ENCODE results near the gene KCTD17. TPM values are rescaled to one million over a fixed set of nuclear protein-coding genes. Genes with fewer than 3 reads are reported as not detected.

The KCTD17 gene
- total and polyA plus RNA-seq, 2 of the 13 experiments (the other 11 are each of a cell fraction or from before 2014, with no cell fraction given), result 5.3 to 11.7 TPM

- TF ChIP-seq ZNF407 (CRISPR knock-in tag; IDR thresholded peaks at IDR 0.05; ENCODE audit: not compliant biosample characterization) (no peak), ZNF605 (CRISPR knock-in tag; IDR thresholded peaks at IDR 0.05) (no peak)
Observed at GRCh38 chr22:37075046-37075445, 23.5 kb downstream of the KCTD17 start (continued).

GRCh38 chr22:37075822-37076433 lies 24.4 kb downstream of the KCTD17 start:
- Histone ChIP-seq H2AFZ (ENCODE audit: low read length) (no peak overlapping the region), H3K4me1 (ENCODE audit: insufficient read depth, low read length) (peaks cover 22% of the 10 kb centered on the region; the same call in 1 of the 2 replicates), H3K79me2 (ENCODE audit: insufficient read depth, low read length) (no peaks in the 10 kb centered on the region), H3K4me2 (ENCODE audit: low read depth, low read length) (no peak overlapping the region), H4K20me1 (ENCODE audit: insufficient read depth, low read length) (no peaks in the 10 kb centered on the region), H3K27ac (ENCODE audit: extremely low read length, insufficient read depth, low read length) (no peak overlapping the region), H3K4me3 (replicated peaks in 1 of 3; ENCODE audit: insufficient read depth in 1 of 3, low read depth in 2 of 3, low read length in 3 of 3) (no peak overlapping the region), H3K36me3 (replicated peaks in 1 of 2; ENCODE audit: control insufficient read depth in 1 of 2, insufficient read depth in 2 of 2, low read length in 2 of 2) (no peaks in the 10 kb centered on the region), H3K9ac (ENCODE audit: insufficient read depth, low read depth, low read length) (no peak overlapping the region), H3K27me3 (ENCODE audit: control insufficient read depth in 1 of 2, insufficient read depth in 2 of 2, low read length in 2 of 2) (no peaks in the 10 kb centered on the region; a peak in 1 of 5 replicates), H3K9me3 (ENCODE audit: low read length) (peaks cover 11% of the 10 kb centered on the region; the same call in 1 of the 2 replicates)
- no peak for DNase-seq (ENCODE audit: low spot score)
- CTCF ChIA-PET (ENCODE audit: low intra/inter-chr PET ratio, low total read pairs), result no interaction called here
- no TSS peak for BruUV-seq (replicated peaks)
- no peak for FAIRE-seq
- intact Hi-C loops (cut with micrococcal nuclease; ENCODE audit: unreplicated experiment) (loop anchor here (5.0 kb wide), 1 partner anchor 71 kb away; the partner anchor contains the start of gene IL2RB), in situ Hi-C loops (cut with HindIII; ENCODE audit: extremely low pct_ligation_motif_present, low pct_unique_long_range_greater_than_20kb) (no loop called here)
- TF ChIP-seq ZNF512 (CRISPR knock-in tag; IDR thresholded peaks at IDR 0.05) (0 out of 2 replicates have a peak, but pooled peaks have one; percentile 56), ZNF263 (CRISPR knock-in tag; IDR thresholded peaks at IDR 0.05) (peak; percentile 62), ZHX1 (CRISPR knock-in tag; IDR thresholded peaks at IDR 0.05; ENCODE audit: low read depth) (no peak)
- 82% methylated on average over 7 of the region's 9 CpGs for WGBS (ENCODE audit: low lambda C conversion rate)
- POLR2A ChIA-PET, result no interaction called here
- no peak for ATAC-seq
